Measurements from ENCODE around the gene CBLL1.
A peak's percentile ranks its signal among the peaks of the same experiment; 100 is the strongest.

Gene CBLL1

GRCh38 chr7:107744345-107744750 is 406 bp downstream of the CBLL1 start:
- DNase-seq: no peak

GRCh38 chr7:107746006-107746405 is 2.1 kb downstream of the CBLL1 start:
- no peak for DNase-seq

- DNase-seq: no peak
Observed at GRCh38 chr7:107751113-107751512, 7.2 kb downstream of the CBLL1 start.

- DNase-seq: no peak
Observed at GRCh38 chr7:107754642-107755041, 10.7 kb downstream of the CBLL1 start.

GRCh38 chr7:107758667-107759066 is 14.7 kb downstream of the CBLL1 start:
- DNase-seq: no peak

GRCh38 chr7:107767391-107767790 is 23.4 kb downstream of the CBLL1 start:
- DNase-seq: no peak

- peak; percentile 14 for DNase-seq
Observed at GRCh38 chr7:107768263-107768662, 24.3 kb downstream of the CBLL1 start.

GRCh38 chr7:107773027-107773426 is 29.1 kb downstream of the CBLL1 start:
- DNase-seq: no peak

GRCh38 chr7:107777702-107778101 is 33.8 kb downstream of the CBLL1 start:
- no peak for DNase-seq

GRCh38 chr7:107778283-107778682 is 34.3 kb downstream of the CBLL1 start:
- DNase-seq: no peak

GRCh38 chr7:107779647-107780099 is 35.7 kb downstream of the CBLL1 start:
- no peak for DNase-seq

GRCh38 chr7:107782374-107782773 is 38.4 kb downstream of the CBLL1 start:
- no peak for DNase-seq

GRCh38 chr7:107783648-107784047 is 39.7 kb downstream of the CBLL1 start:
- DNase-seq: no peak

GRCh38 chr7:107785170-107785569 is 41.2 kb downstream of the CBLL1 start:
- DNase-seq: no peak

GRCh38 chr7:107785926-107786325 is 42.0 kb downstream of the CBLL1 start:
- no peak for DNase-seq

GRCh38 chr7:107788216-107788615 is 44.3 kb downstream of the CBLL1 start:
- no peak for DNase-seq

GRCh38 chr7:107788662-107789061 is 44.7 kb downstream of the CBLL1 start:
- DNase-seq: no peak

- DNase-seq: no peak
Observed at GRCh38 chr7:107789647-107790046, 45.7 kb downstream of the CBLL1 start.

- DNase-seq: no peak
Observed at GRCh38 chr7:107792364-107792763, 48.4 kb downstream of the CBLL1 start.

GRCh38 chr7:107799647-107800264 is 55.8 kb downstream of the CBLL1 start:
- no peak for DNase-seq

- DNase-seq: no peak
Observed at GRCh38 chr7:107803009-107803610, 59.2 kb downstream of the CBLL1 start, which contains the start of gene SLC26A3. SLC26A3 (minus strand) TSS chr7:107803223; CDS start chr7:107794509, 8,714 bp downstream.

GRCh38 chr7:107809179-107809578 is 65.2 kb downstream of the CBLL1 start:
- DNase-seq: no peak

- no peak for DNase-seq
Observed at GRCh38 chr7:107810626-107811025, 66.7 kb downstream of the CBLL1 start.

Measured in NCI-H69 (cell line).